Subcutaneous abdominal adipose tissue (tissue), 5 donors: Measurements from ENCODE around the gene SMPX.

ENCODE experiments used
- H3K27ac ChIP-seq: one replicate; pipeline ENCODE4 v1.7.0; 2013; ENCODE audit warnings: low read depth, mild to moderate bottlenecking, inconsistent platforms, low read length, moderate library complexity
- H3K27me3 ChIP-seq, 5 donors: one replicate each; pipeline ENCODE4 v1.7.0; 2013; ENCODE audit warnings: low read length in 5 of 5, inconsistent platforms in 1 of 5; ENCODE audit not compliant: control insufficient read depth in 5 of 5, insufficient read depth in 4 of 5
- H3K36me3 ChIP-seq, 5 donors: one replicate each; pipeline ENCODE4 v1.7.0; 2013; ENCODE audit warnings: low read length in 5 of 5; ENCODE audit not compliant: control insufficient read depth in 5 of 5, insufficient read depth in 5 of 5
- H3K4me1 ChIP-seq, 5 donors: one replicate each; pipeline ENCODE4 v1.7.0; 2013; ENCODE audit warnings: low read length in 5 of 5, mild to moderate bottlenecking in 3 of 5, moderate library complexity in 1 of 5; ENCODE audit not compliant: control insufficient read depth in 5 of 5, insufficient read depth in 5 of 5
- H3K4me3 ChIP-seq, 5 donors: one replicate each; pipeline ENCODE4 v1.7.0; 2013; ENCODE audit warnings: low read length in 5 of 5, low read depth in 1 of 5
- H3K9ac ChIP-seq, 5 donors: one replicate each; pipeline ENCODE4 v1.7.0; 2013; ENCODE audit warnings: low read length in 5 of 5, mild to moderate bottlenecking in 4 of 5, moderate library complexity in 3 of 5
- H3K9me3 ChIP-seq, 5 donors: one replicate each; pipeline ENCODE4 v1.7.0; 2013; ENCODE audit warnings: low read length in 5 of 5; ENCODE audit not compliant: control insufficient read depth in 5 of 5
- donor health status: healthy.
- donor health status: healthy.
- donor health status: healthy.
- donor health status: healthy.
- donor health status: healthy.

The SMPX gene

GRCh38 chrX:21735768-21736127 is 22.2 kb downstream of the SMPX start:
- no peak overlapping the region for H3K9ac ChIP-seq
- H3K27me3 ChIP-seq, result peaks cover 3 to 19% (median 10%) of the 10 kb centered on the region in 5 donors
- H3K4me3 ChIP-seq, result no peak overlapping the region
- H3K9me3 ChIP-seq, result no peaks in the 10 kb centered on the region
- H3K27ac ChIP-seq, result no peak overlapping the region
- H3K36me3 ChIP-seq, result no peaks in the 10 kb centered on the region
- H3K4me1 ChIP-seq, result peaks cover 0 to 7% (median under 1%) of the 10 kb centered on the region in 5 donors

DNA sequence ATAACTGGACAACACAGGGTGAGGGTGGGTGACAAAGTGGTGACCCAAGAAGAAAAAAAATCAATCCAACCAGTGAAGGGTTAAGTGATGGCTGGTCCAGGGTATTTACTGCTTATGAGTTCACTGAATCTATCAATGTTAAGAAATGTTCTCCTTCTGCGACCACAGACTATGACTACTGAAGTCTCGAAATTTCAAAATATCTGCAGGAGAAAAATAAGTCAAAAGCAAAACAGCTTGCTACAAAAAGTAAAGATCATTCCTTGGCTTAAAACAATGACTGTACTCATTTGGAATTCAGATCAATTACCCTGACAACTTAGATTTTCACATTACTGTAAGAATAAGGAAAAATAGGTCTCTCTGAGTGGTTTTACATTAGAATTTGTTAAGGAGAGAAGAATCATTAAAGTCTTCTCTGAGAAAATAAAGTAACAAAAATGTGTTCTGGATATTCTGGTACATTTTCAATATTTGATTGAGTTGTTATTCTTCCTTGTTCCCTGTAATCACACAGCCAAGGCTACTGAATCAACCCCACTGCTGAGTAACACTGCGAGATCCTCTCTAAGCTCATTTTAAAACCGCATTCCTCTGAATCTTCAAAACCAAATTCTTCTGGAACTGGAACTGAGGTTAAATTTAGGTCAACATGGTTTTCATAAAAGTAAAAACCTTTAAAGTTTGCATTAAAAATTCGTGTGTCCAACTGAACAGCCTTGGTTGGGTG is 22.7 kb downstream of the SMPX start:
- Histone ChIP-seq H3K9ac (no peak overlapping the region), H3K9me3 (no peaks in the 10 kb centered on the region), H3K27me3 (peaks cover 3 to 22% (median 10%) of the 10 kb centered on the region in 5 donors), H3K27ac (no peak overlapping the region), H3K4me3 (no peak overlapping the region), H3K36me3 (no peaks in the 10 kb centered on the region), H3K4me1 (peaks cover 0 to 2% (median 0%) of the 10 kb centered on the region in 5 donors)

- Histone ChIP-seq H3K27ac (no peak overlapping the region), H3K4me1 (no peaks in the 10 kb centered on the region), H3K36me3 (no peaks in the 10 kb centered on the region), H3K4me3 (no peak overlapping the region), H3K9ac (no peak overlapping the region), H3K27me3 (peaks cover 3 to 28% (median 10%) of the 10 kb centered on the region in 5 donors), H3K9me3 (no peaks in the 10 kb centered on the region)
Observed at GRCh38 chrX:21734175-21734574, 23.7 kb downstream of the SMPX start.

DNA sequence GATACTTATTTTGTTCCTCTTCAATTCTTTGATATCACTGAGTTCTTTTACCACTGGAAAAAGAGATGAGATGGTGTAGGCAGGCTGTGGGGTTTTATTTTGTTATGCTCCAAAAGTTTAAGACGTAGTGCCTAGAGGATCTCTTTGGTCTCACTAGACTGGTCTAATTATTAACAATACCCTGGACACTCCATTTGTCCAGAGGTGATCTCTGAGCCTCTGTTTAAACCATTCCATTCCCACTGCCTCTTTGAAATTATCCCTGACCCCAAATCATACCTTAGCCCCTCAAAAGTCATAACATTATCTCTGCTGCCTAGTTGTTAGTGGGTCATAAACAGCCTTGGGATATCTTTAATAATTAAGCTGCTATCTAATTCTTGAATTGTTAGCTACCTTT is 24.2 kb downstream of the SMPX start:
- Histone ChIP-seq H3K27ac (no peak overlapping the region), H3K4me1 (no peaks in the 10 kb centered on the region), H3K27me3 (peaks cover 2 to 28% (median 9%) of the 10 kb centered on the region in 5 donors), H3K4me3 (no peak overlapping the region), H3K9me3 (no peaks in the 10 kb centered on the region), H3K36me3 (no peaks in the 10 kb centered on the region), H3K9ac (no peak overlapping the region)

DNA sequence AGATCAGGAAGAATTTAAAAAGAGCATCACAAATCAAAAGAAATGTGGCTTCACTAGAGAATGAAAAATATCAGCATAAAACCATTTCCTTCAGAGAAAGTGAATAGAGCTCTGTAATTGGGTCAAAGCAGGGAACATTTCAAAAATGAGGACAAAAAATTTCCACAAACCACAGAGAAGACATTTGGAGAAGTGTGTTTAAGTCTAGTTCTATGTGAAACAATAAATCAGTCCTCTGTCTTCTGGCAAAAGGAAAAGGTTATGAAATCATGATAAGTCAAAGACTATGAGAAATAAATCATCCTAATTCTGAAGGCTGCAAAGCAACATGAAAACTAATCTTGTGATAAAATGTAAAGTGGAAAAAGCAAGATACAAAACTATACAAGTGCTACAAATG is 27.9 kb downstream of the SMPX start:
- Histone ChIP-seq H3K27ac (no peak overlapping the region), H3K4me1 (no peaks in the 10 kb centered on the region), H3K9ac (no peak overlapping the region), H3K9me3 (no peaks in the 10 kb centered on the region), H3K36me3 (no peaks in the 10 kb centered on the region), H3K4me3 (no peak overlapping the region), H3K27me3 (peaks cover 9 to 34% (median 19%) of the 10 kb centered on the region in 5 donors)

DNA sequence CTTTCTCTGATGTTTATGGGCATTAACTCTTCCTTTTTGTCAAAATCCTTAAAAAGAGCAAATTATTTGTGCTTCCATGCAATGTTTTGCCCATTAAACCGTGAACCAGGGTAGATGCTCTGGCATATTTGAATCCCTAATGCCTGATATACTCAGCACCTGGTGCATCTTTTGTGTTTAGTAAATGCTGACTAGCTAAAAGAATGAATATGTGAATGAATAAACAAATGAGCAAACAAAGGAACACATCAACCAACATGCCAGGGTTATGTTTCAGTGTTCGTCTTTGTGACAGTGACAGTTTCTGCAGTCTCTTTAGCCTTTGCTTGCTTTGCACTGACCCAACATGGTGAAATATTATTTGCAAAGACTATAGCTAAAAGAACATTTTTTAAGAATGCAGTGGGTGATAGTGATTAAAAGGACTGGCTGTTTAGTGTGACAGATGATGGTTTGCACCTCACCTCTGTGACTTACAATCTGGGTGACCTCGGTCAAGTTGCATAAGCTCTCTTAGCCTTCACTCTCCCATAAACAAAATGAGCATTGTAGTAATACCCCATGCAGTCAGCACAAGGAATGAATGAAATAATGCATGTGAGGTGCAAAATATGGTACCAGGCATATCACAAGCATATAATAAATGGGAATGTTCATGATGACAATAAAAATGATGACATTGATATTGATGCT is 29.5 kb downstream of the SMPX start:
- Histone ChIP-seq H3K9ac (no peak overlapping the region), H3K4me1 (no peaks in the 10 kb centered on the region), H3K36me3 (no peaks in the 10 kb centered on the region), H3K9me3 (no peaks in the 10 kb centered on the region), H3K27ac (no peak overlapping the region), H3K27me3 (peaks cover 7 to 27% (median 13%) of the 10 kb centered on the region in 5 donors), H3K4me3 (no peak overlapping the region)

GRCh38 chrX:21725916-21726315 is 32.0 kb downstream of the SMPX start:
- Histone ChIP-seq H3K9me3 (no peaks in the 10 kb centered on the region), H3K27ac (no peak overlapping the region)

DNA sequence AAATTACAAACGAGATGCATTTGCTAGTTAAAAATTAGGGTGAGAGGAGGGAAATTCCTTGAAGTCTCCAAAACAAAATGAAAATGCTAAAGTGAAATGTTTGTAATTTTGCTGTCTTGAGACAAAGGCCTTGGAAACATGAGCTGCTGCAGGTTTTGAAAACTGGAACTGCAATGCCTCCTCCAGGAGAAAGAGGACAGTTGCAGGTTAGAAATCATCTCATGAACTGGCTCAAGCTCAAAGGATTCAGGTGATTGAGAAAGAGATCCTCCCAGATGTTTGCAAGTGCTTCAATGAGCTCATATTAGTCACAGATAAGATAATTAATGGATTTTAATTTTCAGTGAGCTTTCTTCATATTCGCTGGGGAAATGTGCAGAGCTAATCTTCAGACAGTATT is 32.4 kb downstream of the SMPX start:
- Histone ChIP-seq H3K9me3 (no peaks in the 10 kb centered on the region), H3K27ac (no peak overlapping the region), H3K9ac (no peak overlapping the region), H3K36me3 (no peaks in the 10 kb centered on the region), H3K27me3 (peaks cover 9 to 26% (median 13%) of the 10 kb centered on the region in 5 donors), H3K4me1 (no peaks in the 10 kb centered on the region), H3K4me3 (no peak overlapping the region)

More at GRCh38 chrX:21725916-21726315, 32.0 kb downstream of the SMPX start:
- Histone ChIP-seq H3K4me1 (no peaks in the 10 kb centered on the region), H3K36me3 (no peaks in the 10 kb centered on the region), H3K27me3 (peaks cover 9 to 27% (median 13%) of the 10 kb centered on the region in 5 donors), H3K9ac (no peak overlapping the region), H3K4me3 (no peak overlapping the region)

GRCh38 chrX:21723814-21724213 is 34.1 kb downstream of the SMPX start:
- no peaks in the 10 kb centered on the region for H3K36me3 ChIP-seq
- no peaks in the 10 kb centered on the region for H3K4me1 ChIP-seq
- H3K9ac ChIP-seq, result no peak overlapping the region
- H3K9me3 ChIP-seq, result no peaks in the 10 kb centered on the region
- peaks cover 9 to 17% (median 13%) of the 10 kb centered on the region in 5 donors for H3K27me3 ChIP-seq
- H3K4me3 ChIP-seq, result no peak overlapping the region
- H3K27ac ChIP-seq, result no peak overlapping the region

DNA sequence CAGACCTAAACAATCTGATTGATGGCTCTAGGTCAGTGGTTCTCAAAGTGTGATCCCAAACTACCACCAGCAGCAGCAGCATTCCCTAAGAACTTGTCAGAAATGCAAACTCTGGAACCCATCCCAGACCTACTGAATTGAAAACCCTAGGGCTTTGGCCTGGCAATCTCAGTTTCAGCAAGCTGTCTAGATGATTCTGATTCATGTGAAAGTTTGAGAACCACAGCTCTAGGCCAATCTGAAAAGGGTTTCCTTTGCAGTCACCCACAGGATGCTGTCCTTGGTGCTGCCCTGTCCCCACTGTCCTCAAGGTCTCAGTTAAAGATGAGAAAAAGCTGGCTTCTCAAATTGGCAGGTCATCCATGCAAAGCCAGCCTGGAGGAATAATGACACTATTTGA is 34.8 kb downstream of the SMPX start:
- Histone ChIP-seq H3K27ac (no peak overlapping the region), H3K27me3 (peaks cover 8 to 16% (median 11%) of the 10 kb centered on the region in 5 donors), H3K36me3 (no peaks in the 10 kb centered on the region), H3K4me1 (no peaks in the 10 kb centered on the region), H3K9me3 (no peaks in the 10 kb centered on the region), H3K9ac (no peak overlapping the region), H3K4me3 (no peak overlapping the region)
